Muscle layer of duodenum (tissue), 2 donors: ENCODE results near the gene SUSD3.
"Not testable (repeated sequence)": the region's sequence is repeated elsewhere in the genome, so short reads cannot be mapped to it uniquely, and the experiment has no call there.

Experiments used
- H3K27ac ChIP-seq: one replicate; pipeline ENCODE4 v1.7.0; 2013; ENCODE audit warnings: mild to moderate bottlenecking, low read length
- H3K27me3 ChIP-seq: one replicate; pipeline ENCODE4 v1.7.0; 2013; ENCODE audit warnings: low read depth, mild to moderate bottlenecking, control low read depth, low read length
- H3K36me3 ChIP-seq, 2 donors: one replicate each; pipeline ENCODE4 v1.7.0; 2013; ENCODE audit warnings: low read length in 2 of 2, control low read depth in 1 of 2, mild to moderate bottlenecking in 1 of 2; ENCODE audit not compliant: insufficient read depth in 2 of 2, control insufficient read depth in 1 of 2
- H3K4me1 ChIP-seq, 2 donors: one replicate each; pipeline ENCODE4 v1.7.0; 2013; ENCODE audit warnings: low read length in 2 of 2, mild to moderate bottlenecking in 2 of 2, control low read depth in 1 of 2, moderate library complexity in 1 of 2; ENCODE audit not compliant: insufficient read depth in 2 of 2, control insufficient read depth in 1 of 2
- H3K4me3 ChIP-seq, 2 donors: one replicate each; pipeline ENCODE4 v1.7.0; 2013; ENCODE audit warnings: low read length in 2 of 2, low read depth in 1 of 2, mild to moderate bottlenecking in 1 of 2
- H3K9me3 ChIP-seq, 2 donors: one replicate each; pipeline ENCODE4 v1.7.0; 2013; ENCODE audit warnings: low read length in 2 of 2, control low read depth in 1 of 2, mild to moderate bottlenecking in 1 of 2; ENCODE audit not compliant: control insufficient read depth in 1 of 2
- donor health status: healthy.

Gene SUSD3

DNA sequence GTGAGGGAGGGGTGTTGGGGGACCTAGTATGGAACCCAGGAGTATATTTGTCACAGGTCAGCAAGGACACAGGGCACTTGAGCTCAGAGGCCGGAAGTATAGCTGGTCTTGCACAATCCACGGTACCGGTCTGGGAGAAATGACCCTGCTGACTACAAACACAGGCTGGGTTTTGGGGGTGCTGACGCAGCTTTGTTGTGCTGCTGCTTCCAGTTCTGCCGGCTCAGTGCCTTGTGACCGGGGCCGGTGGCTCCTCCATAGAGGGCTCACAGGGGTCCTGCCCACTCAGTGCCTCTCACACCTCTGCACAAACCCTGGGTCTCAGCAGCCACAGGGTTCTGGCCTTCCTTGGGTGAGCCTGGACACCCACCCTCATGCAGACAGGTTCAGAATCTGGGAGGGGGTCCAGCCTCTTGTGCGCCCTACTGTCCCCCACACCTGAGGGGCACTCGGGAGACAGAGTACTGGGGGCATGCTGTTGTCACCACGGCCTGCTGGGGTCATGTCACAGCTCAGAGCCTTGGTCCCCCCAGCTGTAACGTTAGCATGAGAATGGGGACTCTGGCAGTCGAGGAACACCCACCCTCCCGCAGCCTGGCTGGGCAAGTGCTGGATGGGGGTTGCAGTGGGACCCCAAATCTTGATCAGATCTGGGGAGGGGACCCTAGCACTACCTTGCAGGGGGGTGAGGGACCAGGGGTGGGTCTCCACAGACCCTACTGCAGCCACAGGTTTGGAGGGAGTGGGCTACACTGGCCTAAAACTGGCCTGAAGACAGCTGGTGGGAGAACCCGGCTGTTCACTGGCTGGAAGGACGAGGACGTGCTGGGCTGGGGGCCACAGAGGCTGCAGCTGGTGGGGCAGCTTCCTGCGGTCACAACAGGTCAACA is 57.8 kb downstream of the SUSD3 start:
- Histone ChIP-seq H3K4me3 (no peak overlapping the region), H3K4me1 (peaks cover 9 to 21% of the 10 kb centered on the region in 2 donors), H3K36me3 (peaks cover 7 to 28% of the 10 kb centered on the region in 2 donors), H3K9me3 (no peaks in the 10 kb centered on the region), H3K27me3 (no peaks in the 10 kb centered on the region), H3K27ac (peak overlapping the region; percentile 51)

DNA sequence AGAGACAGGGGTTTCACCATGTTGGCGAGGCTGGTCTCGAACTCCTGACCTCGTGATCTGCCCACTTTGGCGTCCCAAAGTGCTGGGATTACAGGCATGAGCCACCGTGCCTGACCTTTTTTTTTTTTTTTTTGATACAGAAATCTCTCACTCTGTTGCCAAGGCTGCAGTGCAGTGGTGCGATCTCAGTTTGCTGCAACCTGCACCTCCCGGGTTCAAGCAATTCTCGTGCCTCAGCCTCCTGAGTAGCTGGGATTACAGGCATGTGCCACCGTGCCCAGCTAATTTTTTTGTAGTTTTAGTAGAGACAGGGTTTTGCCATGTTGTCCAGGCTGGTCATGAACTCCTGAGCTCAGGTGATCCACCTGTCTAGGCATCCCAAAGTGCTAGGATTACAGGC is 59.0 kb downstream of the SUSD3 start:
- not testable (repeated sequence) for H3K9me3 ChIP-seq, H3K4me3 ChIP-seq, H3K27ac ChIP-seq, H3K27me3 ChIP-seq
- Histone ChIP-seq H3K36me3 (peaks cover 7 to 29% of the 10 kb centered on the region in 2 donors), H3K4me1 (peaks cover 9 to 26% of the 10 kb centered on the region in 2 donors)

DNA sequence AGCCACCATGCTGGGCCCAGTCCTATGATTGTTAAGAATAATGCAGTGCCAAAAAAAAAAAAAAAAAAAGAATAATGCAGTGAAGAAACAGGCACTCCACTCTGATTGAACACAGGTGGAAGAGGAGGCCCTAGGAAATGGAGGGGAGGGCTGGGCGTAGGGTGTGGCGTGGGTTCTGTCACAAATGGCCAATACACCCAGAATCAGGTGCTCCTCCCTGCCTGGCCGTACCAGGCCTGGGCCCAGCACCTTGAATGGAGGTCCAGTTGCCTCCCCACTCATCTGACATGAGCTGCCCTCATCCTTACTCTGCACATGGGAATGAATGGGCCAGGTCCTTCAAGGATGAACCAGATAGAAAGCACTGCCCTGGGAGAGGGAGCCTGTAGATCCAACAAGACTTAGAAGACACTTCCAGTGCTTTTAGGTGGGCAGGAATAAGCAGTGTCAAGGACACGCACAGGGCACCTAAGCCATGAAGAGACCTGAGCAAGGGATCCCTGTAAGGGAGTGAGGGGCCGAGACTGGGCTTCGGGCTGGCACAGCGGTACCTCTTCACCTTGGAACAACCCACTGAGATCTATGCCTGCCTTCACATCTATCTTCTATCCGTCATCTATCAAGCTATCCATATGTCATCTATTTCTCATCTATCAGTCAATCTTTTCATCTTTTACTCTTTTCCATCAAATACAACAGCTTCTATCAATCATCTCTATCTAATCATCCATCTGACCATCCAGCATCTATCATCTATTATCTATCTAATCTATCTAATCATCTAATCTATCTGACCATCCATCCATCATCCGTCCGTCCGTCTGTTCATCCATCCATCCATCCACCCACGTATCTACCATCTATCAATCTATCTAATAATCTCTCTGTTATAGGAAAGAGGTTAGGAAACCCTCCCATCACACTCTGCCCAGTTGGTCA is 59.7 kb downstream of the SUSD3 start:
- H3K27ac ChIP-seq = no peak overlapping the region
- H3K36me3 ChIP-seq = peaks cover 5 to 24% of the 10 kb centered on the region in 2 donors
- H3K4me3 ChIP-seq = no peak overlapping the region
- H3K4me1 ChIP-seq = peaks cover 9 to 26% of the 10 kb centered on the region in 2 donors
- H3K9me3 ChIP-seq = no peaks in the 10 kb centered on the region
- no peaks in the 10 kb centered on the region for H3K27me3 ChIP-seq

DNA sequence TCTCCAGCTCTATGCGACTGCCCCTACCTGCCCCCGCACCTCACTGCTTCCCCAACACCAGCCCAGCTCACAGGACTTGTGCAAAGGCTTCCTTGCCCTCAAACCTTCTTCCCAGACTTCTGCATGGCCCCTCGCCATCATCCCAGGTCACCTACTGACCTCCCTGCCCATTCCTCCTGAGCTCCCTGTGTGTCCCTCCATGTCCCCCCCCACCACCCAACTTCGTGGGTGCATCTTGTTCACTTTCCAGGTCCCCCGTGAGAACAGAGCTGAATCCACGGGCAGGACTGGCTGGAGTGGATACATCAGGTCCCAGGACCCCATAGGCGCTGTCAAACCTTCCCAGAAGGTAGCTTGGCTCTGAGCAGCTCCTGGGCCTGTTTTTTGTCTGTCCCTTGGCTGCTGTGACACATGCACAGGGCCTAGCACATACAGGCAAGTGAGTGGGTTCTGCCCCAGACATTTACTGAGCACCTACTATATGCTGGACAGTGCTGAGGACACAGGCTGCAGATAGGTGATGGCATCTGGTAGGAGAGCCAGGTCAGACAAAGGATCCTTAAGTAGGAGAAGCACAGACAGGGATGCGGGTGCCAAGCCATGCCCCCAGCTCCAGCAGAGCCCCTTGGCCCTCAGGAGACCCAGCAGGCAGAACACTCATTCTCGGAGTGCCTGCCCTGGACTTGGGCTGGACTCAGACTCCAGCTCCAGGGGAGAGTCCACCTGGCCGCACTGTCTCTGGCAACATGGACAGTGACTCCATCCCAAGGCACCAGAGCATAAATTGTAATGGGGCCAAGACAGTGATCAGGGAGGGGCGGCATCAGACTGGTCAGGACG is 60.6 kb downstream of the SUSD3 start:
- Histone ChIP-seq H3K27ac (peak overlapping the region; percentile 51), H3K4me3 (peak overlapping the region in 1 of 2 donors; percentile 41), H3K36me3 (peaks cover 4 to 24% of the 10 kb centered on the region in 2 donors), H3K27me3 (no peaks in the 10 kb centered on the region), H3K9me3 (no peaks in the 10 kb centered on the region), H3K4me1 (peaks cover 9 to 26% of the 10 kb centered on the region in 2 donors)

DNA sequence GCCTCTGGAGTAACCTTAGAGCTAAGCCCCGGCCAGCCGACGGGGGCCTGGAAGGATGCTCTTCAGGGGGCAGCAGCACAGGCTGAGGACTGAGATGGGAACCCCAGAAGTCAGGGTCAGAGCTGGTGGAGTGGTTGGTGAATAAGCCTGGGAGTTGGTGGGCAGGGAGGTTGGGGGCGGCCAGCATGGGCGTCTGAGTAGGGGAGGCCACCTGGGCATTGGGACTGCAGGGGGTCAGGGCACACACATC is 61.1 kb downstream of the SUSD3 start:
- Histone ChIP-seq H3K27ac (peak overlapping the region; percentile 51), H3K27me3 (no peaks in the 10 kb centered on the region), H3K4me3 (peak overlapping the region in 1 of 2 donors; percentile 41), H3K9me3 (no peaks in the 10 kb centered on the region), H3K4me1 (peaks cover 9 to 26% of the 10 kb centered on the region in 2 donors), H3K36me3 (peaks cover 4 to 27% of the 10 kb centered on the region in 2 donors)

DNA sequence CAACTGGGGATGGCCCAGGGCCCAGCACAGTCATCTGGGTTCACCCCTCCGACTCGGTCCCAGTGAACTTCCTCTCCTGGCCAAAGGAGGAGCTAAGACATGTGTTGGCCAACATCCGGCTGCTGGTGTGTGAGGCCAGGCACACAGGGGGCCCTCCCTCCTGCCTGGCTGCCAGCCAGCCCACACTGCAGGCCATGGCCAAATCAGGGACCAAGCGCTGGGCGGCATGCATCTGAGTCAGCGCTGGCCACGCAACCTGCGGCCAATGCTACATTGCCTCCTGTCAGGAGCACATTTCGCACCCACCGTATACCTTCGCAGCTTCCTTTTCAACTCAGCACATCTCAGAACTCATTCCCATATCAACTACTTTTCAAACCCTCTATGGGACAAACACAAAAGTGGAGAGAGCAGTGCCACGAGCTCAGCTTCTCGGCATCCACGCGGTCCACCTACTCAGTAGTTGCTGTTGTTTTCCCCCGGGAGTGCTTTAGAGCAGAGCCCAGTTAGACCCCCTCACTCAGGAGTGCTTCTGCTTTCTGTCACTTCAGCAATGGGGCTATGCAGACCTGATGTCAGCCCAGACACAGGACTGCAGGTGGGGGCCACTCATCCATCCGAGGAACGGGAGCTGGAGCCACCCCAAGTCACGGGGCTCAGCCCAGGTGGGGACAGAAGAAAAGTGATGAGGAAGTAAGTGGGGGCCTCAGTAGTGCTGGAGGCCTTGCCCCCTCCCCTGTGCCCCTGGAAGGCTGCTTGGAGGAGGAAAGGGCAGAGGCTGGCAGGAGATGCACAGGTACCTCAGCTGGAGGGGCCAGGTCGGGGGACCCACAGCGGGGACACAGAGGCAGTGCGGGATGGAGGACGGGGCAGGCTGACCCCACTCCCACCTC is 61.7 kb downstream of the SUSD3 start:
- H3K27ac ChIP-seq = peak overlapping the region; percentile 79
- peak overlapping the region in 1 of 2 donors; percentile 41 for H3K4me3 ChIP-seq
- H3K4me1 ChIP-seq = peaks cover 9 to 26% of the 10 kb centered on the region in 2 donors
- no peaks in the 10 kb centered on the region for H3K27me3 ChIP-seq
- peaks cover 4 to 33% of the 10 kb centered on the region in 2 donors for H3K36me3 ChIP-seq
- no peaks in the 10 kb centered on the region for H3K9me3 ChIP-seq

DNA sequence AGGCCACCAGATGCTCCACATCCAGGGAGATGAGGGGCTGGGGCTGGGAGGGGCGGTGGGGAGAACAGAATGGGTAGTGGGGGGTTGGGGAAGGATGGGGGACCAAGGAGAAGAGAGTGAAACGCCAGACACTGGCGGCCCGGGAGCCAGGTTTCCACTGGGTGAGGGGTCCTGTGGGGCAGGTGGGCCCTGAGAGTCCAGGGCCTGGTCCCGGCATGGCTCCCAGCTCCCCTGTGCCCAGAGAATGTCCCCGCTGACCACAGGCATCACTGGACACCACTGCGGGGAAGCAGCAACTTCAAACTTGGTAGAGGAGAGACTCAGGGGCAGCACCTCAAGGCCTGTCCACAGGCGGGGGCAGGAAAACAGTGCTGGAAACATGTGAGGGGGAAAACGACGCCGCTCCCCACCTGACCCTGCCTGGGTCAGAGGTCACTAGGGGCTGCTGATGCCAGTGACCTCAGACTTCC is 62.4 kb downstream of the SUSD3 start:
- Histone ChIP-seq H3K27me3 (no peaks in the 10 kb centered on the region), H3K9me3 (no peaks in the 10 kb centered on the region), H3K36me3 (peaks cover 4 to 33% of the 10 kb centered on the region in 2 donors), H3K27ac (peak overlapping the region; percentile 79), H3K4me1 (peaks cover 9 to 26% of the 10 kb centered on the region in 2 donors), H3K4me3 (no peak overlapping the region)

DNA sequence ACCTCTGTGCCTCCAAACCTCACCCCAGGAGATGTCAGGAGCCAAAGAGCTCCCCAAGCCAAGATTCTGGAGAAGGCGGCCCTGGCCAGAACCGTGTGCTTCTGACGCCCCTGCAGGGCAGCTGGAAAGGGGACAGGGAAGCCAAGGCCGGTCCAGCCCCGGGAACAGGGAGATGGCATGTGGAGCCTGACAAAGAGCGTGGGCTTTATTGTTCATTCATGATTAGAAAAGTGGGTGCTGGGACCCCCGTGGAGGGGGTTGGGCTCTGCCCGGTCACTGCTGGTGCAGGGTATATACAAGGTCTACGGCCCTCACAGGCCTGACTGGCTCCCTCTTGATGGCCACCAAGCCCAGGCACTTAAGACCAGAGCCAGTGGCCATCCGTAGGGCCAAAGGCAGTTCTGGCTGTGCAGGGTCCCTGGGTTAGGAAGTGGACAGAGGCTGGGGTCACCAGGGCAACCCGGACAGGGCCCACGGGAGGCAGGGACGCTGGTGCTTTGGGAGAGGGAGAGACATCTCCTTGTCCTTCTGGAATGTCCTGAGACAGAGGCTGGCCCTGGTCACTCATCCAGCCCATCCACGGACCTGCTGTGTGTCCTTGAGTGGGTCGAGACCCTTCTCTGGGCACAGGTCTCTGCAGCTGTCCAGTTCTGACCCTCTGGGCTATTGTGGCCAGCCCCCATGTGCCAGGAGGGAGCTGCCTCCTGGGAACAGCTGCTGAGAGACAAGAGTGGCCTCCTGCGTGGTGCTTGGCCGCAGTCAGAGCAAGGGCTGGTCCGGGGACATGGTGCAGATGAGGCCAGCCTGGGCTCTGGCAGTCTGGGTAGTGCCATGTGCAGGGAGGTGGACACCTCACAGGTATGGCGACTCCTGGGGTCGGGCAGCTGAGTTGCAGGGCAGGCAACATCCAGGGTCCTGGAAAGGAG is 63.1 kb downstream of the SUSD3 start:
- H3K36me3 ChIP-seq = peaks cover 4 to 33% of the 10 kb centered on the region in 2 donors
- H3K27ac ChIP-seq = no peak overlapping the region
- no peak overlapping the region for H3K4me3 ChIP-seq
- H3K27me3 ChIP-seq = no peaks in the 10 kb centered on the region
- peaks cover 13 to 33% of the 10 kb centered on the region in 2 donors for H3K4me1 ChIP-seq
- H3K9me3 ChIP-seq = no peaks in the 10 kb centered on the region

DNA sequence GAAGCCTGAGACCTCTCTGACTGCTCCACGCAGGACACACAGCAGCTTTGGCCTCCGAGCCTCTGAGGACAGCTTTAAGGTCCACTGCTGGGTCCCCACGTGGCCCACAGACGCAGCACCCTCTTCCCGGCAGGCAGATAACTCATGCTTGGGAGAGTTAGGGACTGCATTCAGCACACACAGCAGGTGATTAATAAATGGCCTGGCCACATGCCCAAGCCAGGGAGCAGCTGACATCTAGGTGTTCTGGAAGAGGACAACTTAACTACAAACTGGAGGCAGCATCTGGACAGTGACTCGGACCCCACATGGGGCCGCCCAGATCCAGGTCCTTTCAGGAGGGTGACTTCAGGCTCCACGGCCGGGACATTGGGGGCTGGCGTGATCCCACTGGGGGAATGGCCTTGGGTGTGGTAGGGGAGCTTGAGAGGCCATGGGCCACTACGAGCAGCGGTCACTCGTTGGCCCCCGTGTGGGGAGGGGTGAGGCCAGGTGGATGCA is 64.3 kb downstream of the SUSD3 start:
- Histone ChIP-seq H3K27ac (no peak overlapping the region), H3K36me3 (peaks cover 4 to 33% of the 10 kb centered on the region in 2 donors), H3K27me3 (no peaks in the 10 kb centered on the region), H3K9me3 (no peaks in the 10 kb centered on the region), H3K4me3 (no peak overlapping the region), H3K4me1 (peaks cover 17 to 45% of the 10 kb centered on the region in 2 donors)
